NCI-H1694 treated with DMSO at 0.1 percent for 48 hours (cell line): ENCODE data around the gene TLL1.

Experiments used
- DNase-seq: peaks from one replicate; lab custom pipeline; 2025; lab: John Stamatoyannopoulos, UW

Gene TLL1

GRCh38 chr4:165872461-165873297 is at the start of gene TLL1:
TLL1 (plus strand) TSS chr4:165873237; CDS start chr4:165873905, 668 bp downstream.
- DNase-seq = peak; percentile 23

DNA sequence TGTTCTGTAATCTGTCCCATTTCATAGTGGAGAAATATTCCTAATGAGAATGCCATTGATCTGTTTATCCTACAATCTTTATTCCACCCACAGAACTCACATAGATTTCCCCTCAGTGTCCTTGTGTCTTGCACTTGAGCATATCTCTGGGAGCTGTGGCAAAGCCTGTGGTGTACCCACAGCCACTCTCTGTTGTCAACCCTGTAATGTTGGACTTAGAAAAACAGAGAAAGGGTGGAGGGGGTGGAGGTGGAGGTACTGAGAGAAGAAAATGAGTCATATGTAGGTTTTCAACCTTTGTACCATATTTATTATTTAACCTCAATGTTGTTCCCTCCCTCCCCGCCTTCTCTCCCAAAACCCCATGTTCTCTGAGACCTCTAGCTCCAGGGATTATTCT is 46.9 kb upstream of the TLL1 start:
- no peak for DNase-seq

GRCh38 chr4:165827018-165827417 is 46.0 kb upstream of the TLL1 start:
- no peak for DNase-seq

- DNase-seq = no peak
Observed at GRCh38 chr4:165828928-165829327, 44.1 kb upstream of the TLL1 start.

- DNase-seq = peak; percentile 22
Observed at GRCh38 chr4:165834116-165834515, 38.9 kb upstream of the TLL1 start.

- DNase-seq = no peak
Observed at GRCh38 chr4:165838575-165838974, 34.5 kb upstream of the TLL1 start.

GRCh38 chr4:165839615-165840333 is 33.3 kb upstream of the TLL1 start:
- DNase-seq = no peak

- DNase-seq = no peak
Observed at GRCh38 chr4:165842684-165843083, 30.4 kb upstream of the TLL1 start.

DNA sequence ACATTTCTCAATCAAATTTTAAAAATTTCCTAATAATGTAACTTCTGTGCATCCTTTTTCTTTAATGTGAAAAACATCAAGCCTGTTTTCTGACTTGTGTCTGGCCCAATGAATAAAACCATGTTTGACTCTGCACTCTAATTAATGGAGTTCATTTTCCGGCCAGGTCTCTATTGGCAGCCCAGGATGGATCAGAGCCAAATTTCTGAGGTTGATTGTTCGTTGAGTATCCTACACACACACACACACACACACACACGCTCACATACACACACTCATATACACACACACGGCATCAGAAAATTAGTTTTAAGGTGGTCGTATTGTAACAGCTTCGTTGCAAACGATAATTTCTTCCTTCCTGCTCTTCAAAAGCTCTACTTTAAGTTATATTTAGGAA is 28.9 kb upstream of the TLL1 start:
- no peak for DNase-seq

DNA sequence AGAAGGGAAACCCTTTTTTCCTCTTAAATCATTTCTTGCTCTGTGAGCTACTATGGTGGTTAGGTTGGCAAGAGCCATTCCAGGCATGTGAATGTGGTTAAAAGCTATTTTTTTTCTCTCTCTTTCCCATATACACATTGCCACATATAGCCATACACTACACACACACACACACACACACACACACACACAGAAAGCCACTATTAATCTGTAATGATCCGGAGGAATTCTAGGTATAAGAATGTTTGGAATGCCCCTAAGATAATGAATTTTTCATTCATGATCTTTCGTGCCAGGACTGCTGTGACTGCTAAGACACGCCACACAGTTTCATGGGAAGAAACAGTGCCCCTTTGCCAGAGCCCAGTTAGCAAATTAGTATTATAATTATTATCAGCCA is 21.8 kb upstream of the TLL1 start:
- no peak for DNase-seq

- peak; percentile 31 for DNase-seq
Observed at GRCh38 chr4:165855191-165855590, 17.8 kb upstream of the TLL1 start.

- no peak for DNase-seq
Observed at GRCh38 chr4:165861363-165861762, 11.7 kb upstream of the TLL1 start.

- no peak for DNase-seq
Observed at GRCh38 chr4:165864271-165864670, 8.8 kb upstream of the TLL1 start.

- DNase-seq = no peak
Observed at GRCh38 chr4:165866019-165866650, 6.9 kb upstream of the TLL1 start.

DNA sequence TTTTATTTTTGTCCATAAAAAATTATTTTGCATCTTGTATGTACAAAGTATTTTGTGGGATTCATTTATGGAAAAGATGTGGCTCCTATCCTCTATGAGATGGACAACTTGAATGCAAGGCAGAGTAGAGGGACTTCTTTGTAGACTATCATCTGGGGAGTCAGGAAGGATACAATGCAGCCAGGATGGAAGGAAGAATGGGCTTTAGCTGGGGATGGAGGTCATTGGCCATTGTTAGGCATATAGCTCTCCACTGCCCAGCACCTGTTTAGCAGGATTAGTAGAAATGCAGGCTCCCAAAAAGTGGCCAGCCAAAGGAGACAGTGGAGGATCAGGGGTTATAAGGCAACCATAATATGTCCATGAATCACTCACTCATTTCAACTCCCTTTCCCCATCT is 5.1 kb upstream of the TLL1 start:
- no peak for DNase-seq

DNA sequence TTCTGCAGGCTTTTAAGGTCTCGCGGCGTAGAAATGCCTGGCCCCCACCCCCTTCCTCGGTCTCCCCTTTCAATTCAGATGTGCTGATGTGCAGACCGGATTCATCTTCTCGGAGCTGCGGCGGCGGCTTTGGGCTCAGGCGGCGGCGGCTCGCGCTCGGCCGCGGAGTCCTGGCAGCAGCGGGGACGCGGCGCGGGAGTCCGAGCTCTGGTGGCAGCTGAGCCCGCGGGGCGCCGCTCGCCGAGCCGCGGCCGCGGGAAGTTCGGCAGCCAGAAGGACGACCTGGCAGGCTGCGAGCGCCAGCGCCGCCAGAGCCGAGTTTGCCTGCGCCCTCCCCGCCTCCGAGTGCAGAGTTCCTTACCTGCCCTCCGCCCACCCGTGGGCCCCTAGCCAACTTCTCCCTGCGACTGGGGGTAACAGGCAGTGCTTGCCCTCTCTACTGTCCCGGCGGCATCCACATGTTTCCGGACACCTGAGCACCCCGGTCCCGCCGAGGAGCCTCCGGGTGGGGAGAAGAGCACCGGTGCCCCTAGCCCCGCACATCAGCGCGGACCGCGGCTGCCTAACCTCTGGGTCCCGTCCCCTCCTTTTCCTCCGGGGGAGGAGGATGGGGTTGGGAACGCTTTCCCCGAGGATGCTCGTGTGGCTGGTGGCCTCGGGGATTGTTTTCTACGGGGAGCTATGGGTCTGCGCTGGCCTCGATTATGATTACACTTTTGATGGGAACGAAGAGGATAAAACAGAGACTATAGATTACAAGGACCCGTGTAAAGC is 448 bp downstream of the TLL1 start:
- DNase-seq = no peak

DNA sequence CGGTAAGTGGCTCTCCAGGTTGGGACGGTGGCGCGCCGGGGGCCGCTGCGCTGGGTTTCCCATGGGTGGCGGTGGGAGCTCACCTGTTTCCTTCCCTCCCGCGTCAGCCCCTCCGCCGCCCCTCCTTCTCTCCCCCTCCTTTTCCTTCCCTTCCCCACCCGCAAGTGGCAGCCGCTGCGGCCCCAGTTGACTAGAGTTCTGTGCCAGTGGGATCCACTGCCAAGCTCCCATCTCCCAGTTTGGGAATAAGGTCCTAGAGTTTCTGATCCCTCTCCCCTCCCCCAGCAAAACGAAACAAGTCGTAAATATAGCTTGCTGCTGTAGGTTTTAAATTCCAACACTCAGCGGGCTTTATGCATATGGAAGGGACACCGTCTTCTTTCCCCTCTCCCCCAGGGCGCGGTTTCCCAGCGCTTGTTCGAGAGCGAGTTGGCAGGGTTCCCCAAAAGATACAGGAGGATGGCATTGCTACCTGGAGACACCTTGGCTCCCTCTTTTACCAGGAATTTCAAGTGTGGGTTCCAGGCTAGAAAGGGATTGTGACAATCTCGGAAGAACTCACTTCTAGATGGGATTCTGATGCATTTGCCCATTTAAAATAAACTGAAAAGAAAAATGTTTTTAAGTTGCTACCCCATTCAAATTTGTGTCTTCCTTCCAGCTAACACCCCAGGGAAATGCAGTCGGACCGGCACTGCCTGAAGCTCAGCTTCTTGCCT is 1.2 kb downstream of the TLL1 start:
- DNase-seq = no peak

- DNase-seq = no peak
Observed at GRCh38 chr4:165874791-165875371, 1.8 kb downstream of the TLL1 start.

- DNase-seq = no peak
Observed at GRCh38 chr4:165875446-165875845, 2.4 kb downstream of the TLL1 start.

DNA sequence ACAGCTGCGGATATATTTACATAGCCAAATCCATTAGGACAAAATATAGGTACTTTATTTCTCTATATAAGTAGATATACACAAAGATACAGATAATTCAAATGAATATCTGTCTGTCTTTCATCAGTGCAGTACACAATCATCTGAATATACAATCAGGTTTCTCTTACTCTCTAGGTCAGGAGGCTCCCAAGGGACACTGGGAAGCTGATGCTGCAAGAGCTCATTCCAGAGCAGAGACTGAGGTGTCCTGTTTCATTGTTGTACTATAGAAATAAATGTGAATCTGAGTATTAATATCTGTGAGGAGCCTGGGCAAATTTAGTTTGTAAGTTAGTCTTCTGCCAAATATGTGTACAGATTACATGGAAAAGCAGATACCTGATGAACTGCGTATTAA is 4.2 kb downstream of the TLL1 start:
- DNase-seq = no peak

GRCh38 chr4:165879641-165880040 is 6.6 kb downstream of the TLL1 start:
- no peak for DNase-seq
